GM19395 (cell line): Measurements from ENCODE around the gene TNNT1.

Experiments
- ATAC-seq: cut with Tn5 transposase; IDR thresholded peaks from one replicate; pipeline ENCODE4 v1.9.1; 2021; ENCODE audit warnings: mild to moderate bottlenecking, moderate library complexity; ENCODE audit not compliant: unreplicated experiment

The TNNT1 gene

GRCh38 chr19:55146078-55146704, 2.8 kb downstream of the TNNT1 start:
- no peak for ATAC-seq

GRCh38 chr19:55145232-55145631, 3.8 kb downstream of the TNNT1 start:
- no peak for ATAC-seq

- no peak for ATAC-seq
Observed at GRCh38 chr19:55141696-55142095, 7.3 kb downstream of the TNNT1 start.

DNA sequence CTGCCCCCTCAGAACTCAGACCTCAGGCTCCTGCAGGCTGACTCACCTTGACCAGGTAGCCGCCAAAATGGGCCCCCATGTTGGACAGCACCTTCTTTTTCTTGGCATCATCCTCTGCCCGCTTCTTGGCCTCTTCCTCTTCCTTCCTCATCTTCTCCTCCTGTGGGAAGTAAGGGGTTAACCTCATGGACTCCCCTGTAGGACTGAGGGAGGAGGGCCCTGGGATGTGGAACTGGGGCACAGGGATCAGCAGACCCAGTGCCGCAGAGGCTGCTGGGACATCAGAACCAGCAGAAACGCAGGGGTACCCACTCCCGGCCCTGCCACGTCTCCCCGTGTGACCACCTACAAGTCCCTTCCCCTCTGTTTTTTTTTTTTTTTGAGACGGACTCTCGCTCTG, 11.1 kb downstream of the TNNT1 start:
- no peak for ATAC-seq

DNA sequence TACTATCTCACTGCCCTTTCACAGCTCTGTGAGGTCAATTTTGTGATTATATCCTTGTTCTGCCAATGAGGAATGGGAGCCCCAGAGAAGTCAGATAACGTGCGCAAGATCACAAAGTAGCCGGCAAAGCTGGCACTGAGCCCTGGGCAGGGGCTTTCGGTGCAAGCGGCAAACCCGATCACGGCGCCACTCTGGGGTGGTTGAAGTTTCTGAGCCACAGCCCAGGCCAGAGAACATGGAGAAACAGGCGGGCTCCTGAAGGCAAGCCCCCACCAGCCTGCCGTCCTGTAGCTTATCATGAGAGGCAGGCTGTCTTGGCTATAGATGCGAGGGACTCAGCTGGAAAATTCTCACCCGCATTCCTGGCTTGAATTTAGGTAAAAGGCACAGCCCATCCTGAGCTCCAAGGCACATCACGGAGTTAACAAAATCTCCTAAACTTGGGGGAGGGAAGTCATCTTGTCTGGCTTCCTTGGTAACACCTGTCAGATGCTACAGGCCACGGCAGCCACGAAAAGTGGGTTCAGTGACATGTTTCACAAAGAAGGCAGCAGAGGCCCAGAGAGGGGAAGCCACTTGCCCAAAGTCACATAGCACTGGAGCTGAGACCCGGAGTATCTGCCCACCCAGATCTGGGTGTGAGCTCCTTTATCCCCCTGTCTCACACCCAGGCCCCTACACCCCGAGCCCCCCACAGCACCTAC, 12.5 kb downstream of the TNNT1 start:
- no peak for ATAC-seq

DNA sequence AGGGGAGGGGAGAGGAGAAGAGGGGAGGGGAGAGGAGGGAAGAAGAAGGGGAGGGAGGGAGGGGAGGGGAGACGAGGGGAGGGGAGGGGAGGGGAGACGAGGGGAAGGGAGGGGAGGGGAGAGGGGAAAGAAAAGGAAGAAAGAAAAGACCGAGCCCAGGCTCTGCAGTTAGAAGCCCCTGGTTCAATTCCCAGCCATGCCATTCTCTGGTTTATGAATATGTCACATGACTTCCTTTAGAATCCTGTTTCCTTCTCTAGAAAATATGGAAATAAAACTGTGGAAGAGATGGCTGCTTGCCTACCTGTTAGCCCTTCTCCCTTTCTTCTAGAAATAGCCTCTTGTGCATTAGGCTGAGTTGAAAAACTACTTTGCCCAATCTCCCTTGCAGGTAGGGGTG, 14.3 kb downstream of the TNNT1 start:
- no peak for ATAC-seq

DNA sequence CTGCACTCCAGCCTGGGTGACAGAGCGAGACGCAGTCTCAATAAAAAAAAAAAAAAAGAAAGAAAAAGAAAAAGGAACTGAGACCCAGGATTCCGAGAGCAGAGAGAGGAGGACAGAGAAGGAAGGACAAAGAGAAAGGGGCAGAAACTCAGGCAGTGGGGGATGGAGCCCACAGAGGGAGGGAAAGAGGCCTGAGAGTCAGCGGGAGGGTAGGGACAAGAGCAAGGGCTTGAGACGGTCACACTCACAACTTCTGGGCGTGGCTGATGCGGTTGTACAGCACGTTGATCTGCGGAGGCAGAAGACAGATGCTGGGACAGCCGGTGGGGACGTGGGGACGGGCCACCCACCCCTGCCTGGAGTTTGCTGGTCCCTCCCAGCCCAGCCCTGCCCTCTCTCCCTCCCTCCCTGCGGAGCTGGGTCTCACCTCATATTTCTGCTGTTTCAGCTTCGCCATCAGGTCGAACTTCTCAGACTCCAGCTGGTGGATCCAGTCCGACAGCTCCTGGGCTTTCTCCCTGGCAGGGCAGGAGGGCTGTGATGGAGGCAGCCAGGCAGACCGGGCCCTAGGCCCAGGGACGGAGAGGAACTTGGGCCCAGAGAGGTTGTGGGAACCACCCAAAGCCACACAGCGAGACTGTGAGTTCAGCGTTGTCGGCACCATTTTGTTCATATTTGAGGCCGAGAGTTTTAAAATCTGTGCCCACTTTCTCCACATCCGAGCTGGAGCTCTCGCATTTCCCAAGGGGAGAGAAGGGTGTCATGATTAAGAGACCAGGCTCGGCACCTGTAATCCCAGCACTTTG, 15.2 kb downstream of the TNNT1 start:
- ATAC-seq, result no peak

GRCh38 chr19:55132453-55133129, 16.4 kb downstream of the TNNT1 start:
- ATAC-seq, result no peak

DNA sequence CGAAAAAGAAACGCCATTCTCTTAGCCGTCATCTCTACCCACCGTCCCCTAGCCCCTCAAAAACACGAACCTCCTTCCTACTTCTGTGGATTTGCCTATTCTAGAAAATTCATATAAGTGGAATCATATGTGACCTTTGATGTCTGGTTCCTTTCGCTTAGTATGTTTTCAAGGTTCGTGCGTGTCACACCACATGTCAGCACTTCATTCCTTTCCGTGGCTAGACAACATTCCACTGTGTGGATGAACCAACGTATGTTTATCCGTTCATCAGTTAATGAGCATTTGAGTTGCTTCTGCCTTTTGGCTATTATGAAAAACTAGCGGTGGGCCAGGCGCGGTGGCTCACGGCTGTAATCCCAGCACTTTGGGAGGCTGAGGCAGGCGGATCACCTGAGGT, 17.6 kb downstream of the TNNT1 start:
- no peak for ATAC-seq

GRCh38 chr19:55119053-55119452, 30.0 kb downstream of the TNNT1 start:
- no peak for ATAC-seq

DNA sequence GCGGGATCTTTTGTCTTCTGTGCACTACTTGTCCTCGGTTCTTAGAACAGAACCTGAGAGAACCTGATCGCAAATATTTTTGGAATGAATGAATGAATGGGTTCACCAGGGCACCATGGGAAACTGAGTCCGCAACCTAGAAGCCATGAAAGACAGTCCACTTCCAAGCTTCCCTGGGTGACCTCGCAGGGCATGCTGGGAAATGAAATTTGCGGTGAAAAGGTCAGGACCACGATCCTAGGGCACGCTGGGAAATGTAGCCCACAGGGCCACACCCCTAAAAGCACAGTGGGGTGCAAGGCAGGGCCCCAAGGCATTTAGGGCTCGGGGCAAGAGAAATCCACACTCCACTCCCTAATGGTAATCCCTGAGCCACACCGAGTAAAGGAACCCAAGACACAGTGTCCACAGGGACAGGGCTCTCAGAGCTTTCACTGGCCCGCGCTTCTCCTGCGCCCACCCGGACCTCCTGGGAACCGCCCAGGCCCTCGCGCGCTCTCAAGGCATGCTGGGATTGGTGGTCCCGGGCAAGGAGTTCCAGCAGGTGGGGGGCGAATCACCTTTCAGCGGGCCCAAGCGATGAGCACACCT, 30.5 kb downstream of the TNNT1 start:
- ATAC-seq, result no peak

DNA sequence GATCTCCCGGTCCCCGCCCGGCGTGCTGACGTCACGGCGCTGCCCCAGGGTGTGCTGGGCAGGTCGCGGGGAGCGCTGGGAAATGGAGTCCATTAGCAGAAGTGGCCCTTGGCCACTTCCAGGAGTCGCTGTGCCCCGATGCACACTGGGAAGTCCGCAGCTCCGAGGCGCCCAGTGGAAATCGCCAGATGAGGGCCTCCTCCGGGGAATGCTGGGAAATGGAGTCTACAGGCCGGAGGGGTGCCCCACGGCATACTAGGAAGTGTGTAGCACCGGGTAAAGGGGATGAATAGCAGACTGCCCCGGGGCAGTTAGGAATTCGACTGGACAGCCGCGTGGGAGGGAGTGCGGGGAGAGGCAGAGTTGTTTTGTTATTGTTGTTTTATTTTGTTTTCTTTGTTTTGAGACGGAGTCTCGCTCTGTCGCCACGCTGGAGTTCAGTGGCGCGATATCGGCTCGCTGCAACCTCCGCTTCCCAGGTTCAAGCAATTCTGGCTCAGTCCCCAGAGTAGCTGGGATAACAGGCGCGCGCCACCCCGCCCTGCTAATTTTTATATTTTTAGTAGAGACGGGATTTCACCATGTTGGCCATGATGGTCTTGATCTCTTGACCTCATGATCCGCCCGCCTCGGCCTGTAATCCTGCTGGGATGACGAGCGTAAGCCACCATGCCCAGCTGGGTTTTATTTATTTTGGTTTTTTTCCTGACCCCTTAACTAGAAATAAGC, 31.2 kb downstream of the TNNT1 start:
- ATAC-seq, result peak; percentile 77

DNA sequence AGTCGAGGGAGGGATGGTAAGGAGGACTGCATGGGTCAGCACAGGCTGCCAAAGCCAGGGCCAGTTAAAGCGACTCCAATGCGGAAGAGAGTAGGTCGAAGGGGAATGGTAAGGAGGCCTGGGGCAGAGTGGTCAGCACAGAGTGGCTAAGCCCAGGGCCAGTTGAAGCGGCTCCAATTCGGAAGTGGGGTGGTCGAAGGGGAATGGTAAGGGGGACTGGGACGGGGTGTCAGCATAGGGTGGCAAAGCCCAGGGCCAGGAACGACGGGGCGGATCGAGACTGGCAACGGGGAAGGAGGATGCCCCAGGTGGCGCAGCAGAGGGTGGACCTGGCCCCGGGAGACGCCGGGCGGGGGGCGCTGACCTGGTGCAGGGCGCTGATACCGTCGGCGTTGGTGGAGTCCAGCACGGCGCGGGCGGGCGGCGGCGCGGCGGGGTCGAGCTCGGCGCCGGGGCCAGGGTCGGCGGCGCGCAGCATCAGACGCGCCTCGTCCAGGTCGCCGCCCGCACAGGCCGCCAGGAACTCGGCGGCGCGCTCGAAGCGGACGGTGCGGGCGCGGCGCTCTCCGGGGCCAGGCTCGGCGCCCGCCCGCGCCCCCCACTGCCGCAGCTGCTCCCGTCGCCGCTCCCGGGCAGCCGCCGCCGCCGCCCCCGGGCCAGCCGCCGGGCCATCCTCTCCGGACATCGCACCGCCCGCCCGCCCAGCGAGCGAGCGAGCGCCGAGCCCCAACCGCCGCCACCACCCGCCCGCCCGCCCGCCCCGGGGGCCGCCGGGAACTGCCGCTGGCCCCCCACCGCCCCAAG, 31.9 kb downstream of the TNNT1 start, which contains the start of gene PPP1R12C:
TSS of gene PPP1R12C (minus strand) at position 779 of the 804 bp plus-strand sequence. CDS start at position 685, 94 bp downstream.
- no peak for ATAC-seq

- ATAC-seq, result no peak
Observed at GRCh38 chr19:55116232-55116858, 32.7 kb downstream of the TNNT1 start.

- no peak for ATAC-seq
Observed at GRCh38 chr19:55115446-55116065, 33.5 kb downstream of the TNNT1 start.

DNA sequence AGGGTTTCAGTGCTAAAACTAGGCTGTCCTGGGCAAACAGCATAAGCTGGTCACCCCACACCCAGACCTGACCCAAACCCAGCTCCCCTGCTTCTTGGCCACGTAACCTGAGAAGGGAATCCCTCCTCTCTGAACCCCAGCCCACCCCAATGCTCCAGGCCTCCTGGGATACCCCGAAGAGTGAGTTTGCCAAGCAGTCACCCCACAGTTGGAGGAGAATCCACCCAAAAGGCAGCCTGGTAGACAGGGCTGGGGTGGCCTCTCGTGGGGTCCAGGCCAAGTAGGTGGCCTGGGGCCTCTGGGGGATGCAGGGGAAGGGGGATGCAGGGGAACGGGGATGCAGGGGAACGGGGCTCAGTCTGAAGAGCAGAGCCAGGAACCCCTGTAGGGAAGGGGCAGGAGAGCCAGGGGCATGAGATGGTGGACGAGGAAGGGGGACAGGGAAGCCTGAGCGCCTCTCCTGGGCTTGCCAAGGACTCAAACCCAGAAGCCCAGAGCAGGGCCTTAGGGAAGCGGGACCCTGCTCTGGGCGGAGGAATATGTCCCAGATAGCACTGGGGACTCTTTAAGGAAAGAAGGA, 34.4 kb downstream of the TNNT1 start:
- no peak for ATAC-seq

GRCh38 chr19:55113570-55114039, 35.4 kb downstream of the TNNT1 start:
- no peak for ATAC-seq
